HCT116 (cell line): ENCODE data around the gene FHIT.

Source experiments
- CBX3 ChIP-seq: IDR thresholded peaks from 2 replicates; pipeline ENCODE4 v1.6.1; 2012; ENCODE audit warnings: low read depth
- CEBPB ChIP-seq: IDR thresholded peaks from 2 replicates; pipeline ENCODE4 v1.6.1; 2012; ENCODE audit warnings: low read depth
- EZH2 ChIP-seq: fragments of 200-600 bp; sonication (generic); IDR thresholded peaks from 2 replicates; pipeline ENCODE4 v1.6.1; 2017; ENCODE audit warnings: antibody characterized with exemption, mixed run types
- POLR2A ChIP-seq: IDR thresholded peaks from 2 replicates; pipeline ENCODE4 v1.7.0; 2011; ENCODE audit warnings: borderline replicate concordance; ENCODE audit not compliant: insufficient read depth, insufficient read length; ENCODE audit errors: extremely low read depth
- POLR2AphosphoS5 ChIP-seq: IDR thresholded peaks from 2 replicates; pipeline ENCODE4 v1.6.1; 2011; ENCODE audit warnings: mild to moderate bottlenecking, low read depth, low read length, moderate library complexity
- RAD21 ChIP-seq: IDR thresholded peaks from 2 replicates; pipeline ENCODE4 v1.6.1; 2012; ENCODE audit warnings: low read depth, mild to moderate bottlenecking
- REST ChIP-seq: IDR thresholded peaks from 2 replicates; pipeline ENCODE4 v1.6.1; 2012; ENCODE audit warnings: low read depth
- SIN3A ChIP-seq: IDR thresholded peaks from 2 replicates; pipeline ENCODE4 v1.6.1; 2012; ENCODE audit warnings: low read depth
- ZFX ChIP-seq: fragments of 450-650 bp; IDR thresholded peaks from 2 replicates; pipeline ENCODE4 v1.6.1; 2017
- ZNF274 ChIP-seq: fragments of 200-500 bp; sonication (Bioruptor generic); IDR thresholded peaks from 2 replicates; pipeline ENCODE4 v1.6.1; 2014; ENCODE audit warnings: mild to moderate bottlenecking, low read depth, low read length, inconsistent platforms
- TF ChIP-seq, protein P1 (sequence below), 3 experiments: fragments of 200-600 bp in 1 of 3; sonication (generic) in 1 of 3; IDR thresholded peaks in 2 of 3; conservative IDR thresholded peaks in 1 of 3; 2 replicates each; pipeline ENCODE4 v1.5.1; 2012 to 2017; ENCODE audit warnings: low read depth in 2 of 3, low read length in 2 of 3, antibody characterized with exemption in 1 of 3, borderline replicate concordance in 1 of 3, control low read depth in 1 of 3, mild to moderate bottlenecking in 1 of 3, mixed read lengths in 1 of 3, mixed run types in 1 of 3, moderate library complexity in 1 of 3; ENCODE audit not compliant: insufficient read depth in 1 of 3

GRCh38 chr3:61162965-61163364, 88.3 kb downstream of the FHIT start:
- TF ChIP-seq REST (no peak), CBX3 (no peak), ZNF274 (no peak), ZFX (no peak), SIN3A (no peak), EZH2 (no peak), RAD21 (no peak), POLR2AphosphoS5 (no peak), POLR2A (no peak), CEBPB (no peak)
- TF ChIP-seq, protein P1, sequence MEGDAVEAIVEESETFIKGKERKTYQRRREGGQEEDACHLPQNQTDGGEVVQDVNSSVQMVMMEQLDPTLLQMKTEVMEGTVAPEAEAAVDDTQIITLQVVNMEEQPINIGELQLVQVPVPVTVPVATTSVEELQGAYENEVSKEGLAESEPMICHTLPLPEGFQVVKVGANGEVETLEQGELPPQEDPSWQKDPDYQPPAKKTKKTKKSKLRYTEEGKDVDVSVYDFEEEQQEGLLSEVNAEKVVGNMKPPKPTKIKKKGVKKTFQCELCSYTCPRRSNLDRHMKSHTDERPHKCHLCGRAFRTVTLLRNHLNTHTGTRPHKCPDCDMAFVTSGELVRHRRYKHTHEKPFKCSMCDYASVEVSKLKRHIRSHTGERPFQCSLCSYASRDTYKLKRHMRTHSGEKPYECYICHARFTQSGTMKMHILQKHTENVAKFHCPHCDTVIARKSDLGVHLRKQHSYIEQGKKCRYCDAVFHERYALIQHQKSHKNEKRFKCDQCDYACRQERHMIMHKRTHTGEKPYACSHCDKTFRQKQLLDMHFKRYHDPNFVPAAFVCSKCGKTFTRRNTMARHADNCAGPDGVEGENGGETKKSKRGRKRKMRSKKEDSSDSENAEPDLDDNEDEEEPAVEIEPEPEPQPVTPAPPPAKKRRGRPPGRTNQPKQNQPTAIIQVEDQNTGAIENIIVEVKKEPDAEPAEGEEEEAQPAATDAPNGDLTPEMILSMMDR (IDR thresholded peaks at IDR 0.05 in 2 of 3, conservative IDR thresholded peaks at IDR 0.05 in 1 of 3; ENCODE audit: borderline replicate concordance in 1 of 3, insufficient read depth in 1 of 3, low read depth in 2 of 3, low read length in 2 of 3) = no peak
